Suppressor macrophage treated with lipopolysaccharide for 4 hours (primary cell): ENCODE measurements around the gene STXBP2.
A peak's percentile ranks its signal among the peaks of the same experiment; 100 is the strongest.

Experiments used
- DNase-seq: peaks from one replicate; pipeline ENCODE4 v3.0.0-alpha.2; 2020

The STXBP2 gene

DNA sequence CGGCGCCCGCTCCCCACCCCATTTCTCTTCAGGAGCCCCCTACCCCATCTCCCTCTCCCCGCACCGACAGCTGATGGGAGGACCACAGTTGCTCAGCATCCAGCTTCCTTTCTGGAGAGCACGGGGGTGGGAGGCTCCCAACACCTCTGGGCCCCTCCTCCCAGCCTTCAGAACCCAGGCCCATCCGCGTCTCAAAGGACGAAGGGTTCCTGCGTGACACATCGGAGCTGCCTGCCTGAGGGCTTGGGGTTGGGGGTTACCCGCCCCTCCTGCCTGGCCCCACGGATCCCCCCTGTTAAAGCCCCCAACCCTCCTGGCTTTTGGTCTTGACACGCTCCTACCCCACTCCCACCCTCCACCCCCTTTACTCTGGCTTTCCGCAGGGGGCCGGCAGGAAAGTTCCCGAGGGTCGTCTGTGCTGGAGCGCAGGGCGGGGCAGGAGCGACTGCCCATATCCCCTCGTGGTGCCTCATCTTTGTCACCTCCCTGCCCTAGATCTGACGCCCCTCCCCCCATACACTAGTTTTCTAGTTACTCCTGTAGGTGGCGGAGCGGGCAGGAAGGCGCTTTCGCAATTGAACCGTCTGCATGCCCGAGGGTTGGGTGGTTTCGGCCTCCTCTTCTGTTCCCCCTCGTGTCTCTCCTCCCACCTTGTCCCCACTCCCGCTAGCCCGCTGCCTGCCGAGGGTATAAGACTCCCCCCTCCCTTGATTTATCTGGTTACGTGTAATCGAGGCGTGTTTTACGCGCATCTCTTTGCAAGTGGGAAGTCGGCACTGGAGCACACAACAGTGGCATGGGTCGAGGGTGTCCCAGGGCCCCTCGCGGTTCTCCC, 44.6 kb downstream of the STXBP2 start:
- peak; percentile 92 for DNase-seq

DNA sequence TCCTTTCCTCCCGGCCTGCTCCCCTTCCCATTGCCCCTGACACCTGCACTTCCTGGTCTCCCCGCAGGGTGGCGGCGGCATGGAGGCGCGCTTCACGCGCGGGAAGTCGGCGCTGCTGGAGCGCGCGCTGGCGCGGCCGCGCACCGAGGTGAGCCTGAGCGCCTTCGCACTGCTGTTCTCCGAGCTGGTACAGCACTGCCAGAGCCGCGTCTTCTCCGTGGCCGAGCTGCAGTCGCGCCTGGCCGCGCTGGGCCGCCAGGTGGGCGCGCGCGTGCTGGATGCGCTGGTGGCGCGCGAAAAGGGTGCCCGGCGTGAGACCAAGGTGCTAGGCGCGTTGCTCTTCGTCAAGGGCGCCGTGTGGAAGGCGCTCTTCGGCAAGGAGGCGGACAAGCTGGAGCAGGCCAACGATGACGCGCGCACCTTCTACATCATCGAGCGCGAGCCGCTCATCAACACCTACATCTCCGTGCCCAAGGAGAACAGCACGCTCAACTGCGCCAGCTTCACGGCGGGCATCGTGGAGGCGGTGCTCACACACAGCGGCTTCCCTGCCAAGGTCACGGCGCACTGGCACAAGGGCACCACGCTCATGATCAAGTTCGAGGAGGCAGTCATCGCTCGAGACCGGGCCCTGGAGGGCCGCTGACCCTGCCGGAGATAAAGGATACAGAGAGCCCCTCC, 45.4 kb downstream of the STXBP2 start:
- no peak for DNase-seq

DNA sequence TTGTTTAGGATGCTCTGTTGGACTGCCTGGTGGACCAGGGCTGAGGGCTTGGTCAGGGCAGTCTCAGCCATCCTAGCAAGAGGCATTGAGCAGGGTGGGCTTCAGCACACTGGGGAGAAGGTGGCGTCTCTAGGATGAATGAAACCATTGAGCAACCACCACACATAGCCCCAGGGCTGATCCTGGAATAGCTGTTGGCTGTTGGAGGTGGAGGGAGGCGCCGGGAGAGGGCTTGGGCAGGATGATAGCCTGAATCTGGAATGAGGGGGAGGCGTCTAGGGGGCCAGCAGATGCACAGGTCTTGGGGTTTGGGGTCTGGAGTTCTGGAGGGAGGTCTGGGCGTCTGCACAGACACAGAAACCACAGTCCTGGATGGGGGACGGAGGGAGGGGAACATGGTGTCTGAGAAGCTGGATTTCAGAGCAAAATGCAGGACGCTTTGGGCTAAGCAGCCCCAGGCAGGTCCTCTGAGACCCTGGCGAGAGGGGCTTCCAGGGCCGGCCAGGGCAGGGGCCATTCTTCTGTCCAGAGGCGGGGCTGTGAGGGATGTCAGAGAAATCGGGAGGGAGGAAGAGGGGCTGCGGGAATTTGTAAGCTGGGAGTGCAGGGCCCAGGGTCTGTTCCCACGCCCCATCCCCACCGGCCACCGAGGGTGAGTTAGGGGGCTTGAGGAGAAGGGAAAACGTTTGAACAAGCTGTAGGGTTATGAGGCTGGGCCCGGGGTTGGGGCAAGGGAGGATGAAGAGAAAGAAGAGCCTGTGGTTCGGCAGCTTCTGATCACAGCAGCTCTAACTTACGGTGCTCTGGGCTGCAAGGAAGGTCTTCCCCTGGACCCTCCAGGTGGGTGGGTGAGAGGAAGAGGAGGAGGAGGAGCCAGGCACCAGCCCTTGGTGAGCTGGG, 48.9 kb downstream of the STXBP2 start:
- DNase-seq, result no peak

DNA sequence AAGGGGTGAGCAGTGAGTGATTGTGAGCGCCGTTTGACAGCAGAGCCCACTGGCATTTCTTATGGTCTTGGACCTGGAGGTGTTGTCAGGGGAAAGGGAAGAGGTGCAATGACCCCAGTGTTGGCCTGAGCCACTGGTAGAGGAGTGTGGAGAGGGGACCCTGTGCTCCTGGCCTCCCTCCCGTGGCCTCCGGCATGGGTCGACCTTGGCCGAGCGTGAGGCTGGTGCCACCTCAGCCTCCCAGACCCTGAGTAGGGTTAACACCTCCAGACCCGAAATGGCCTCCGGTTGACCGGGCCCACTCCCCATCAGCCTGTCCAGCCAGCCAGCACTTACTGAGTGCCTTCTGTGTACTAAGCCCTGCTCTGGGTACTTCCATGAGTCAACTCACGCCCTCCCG, 50.3 kb downstream of the STXBP2 start:
- DNase-seq, result no peak

DNA sequence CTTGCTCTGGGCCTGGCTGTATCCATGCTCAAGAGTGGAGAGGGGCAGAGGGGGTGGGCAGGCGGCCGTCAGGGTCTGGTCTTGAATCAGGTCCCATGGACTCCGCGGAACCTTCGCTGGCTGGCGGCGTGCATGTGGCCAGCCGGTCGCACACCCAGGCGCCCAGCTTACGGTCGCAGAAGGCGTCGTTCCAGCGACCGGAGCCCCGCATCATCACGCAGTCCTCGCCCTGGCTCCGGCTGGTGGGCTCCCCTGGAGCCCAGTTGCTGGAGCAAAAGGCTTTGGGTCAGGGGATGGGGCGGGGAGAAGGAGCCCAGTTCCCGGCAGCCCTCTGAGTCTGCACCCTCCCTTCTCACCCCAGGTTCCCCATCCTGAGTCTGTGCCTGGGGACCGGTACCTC, 52.3 kb downstream of the STXBP2 start:
- no peak for DNase-seq

DNA sequence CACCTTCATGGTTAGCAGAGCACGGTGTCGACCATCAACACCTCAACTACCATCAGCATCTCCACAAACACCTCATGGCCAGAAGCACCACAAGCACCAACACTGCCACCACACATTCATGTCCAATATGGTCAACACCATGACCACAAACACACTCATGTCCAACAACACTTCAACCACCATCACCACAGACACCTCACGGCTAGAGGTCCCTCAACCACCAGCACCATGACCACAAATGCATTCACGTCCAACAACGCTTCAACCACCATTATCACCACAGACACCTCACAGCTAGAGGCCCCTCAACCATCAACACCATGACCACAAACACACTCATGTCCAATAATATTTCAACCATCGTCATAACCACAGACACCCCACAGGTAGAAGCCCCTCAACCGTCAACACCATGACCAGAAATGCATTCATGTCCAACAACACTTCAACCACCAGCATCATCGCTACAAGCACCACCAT, 53.9 kb downstream of the STXBP2 start:
- no peak for DNase-seq

DNA sequence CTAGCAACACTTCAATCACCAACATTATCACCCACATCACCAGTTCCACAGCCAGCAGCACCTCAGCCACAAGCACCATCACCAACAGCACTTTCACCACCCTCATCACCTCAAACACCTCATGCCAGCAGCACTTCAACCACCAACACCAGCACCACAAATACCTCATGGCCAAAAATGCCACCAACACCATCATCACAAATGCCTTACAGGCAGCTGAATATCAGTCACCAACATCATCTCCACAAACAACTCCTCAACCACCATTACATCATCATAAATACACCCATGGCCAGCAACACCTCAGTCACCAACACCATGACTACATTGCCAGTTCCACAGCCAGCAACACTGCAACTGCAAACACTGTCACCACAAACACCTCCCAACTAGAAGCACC, 54.6 kb downstream of the STXBP2 start:
- DNase-seq, result no peak

DNA sequence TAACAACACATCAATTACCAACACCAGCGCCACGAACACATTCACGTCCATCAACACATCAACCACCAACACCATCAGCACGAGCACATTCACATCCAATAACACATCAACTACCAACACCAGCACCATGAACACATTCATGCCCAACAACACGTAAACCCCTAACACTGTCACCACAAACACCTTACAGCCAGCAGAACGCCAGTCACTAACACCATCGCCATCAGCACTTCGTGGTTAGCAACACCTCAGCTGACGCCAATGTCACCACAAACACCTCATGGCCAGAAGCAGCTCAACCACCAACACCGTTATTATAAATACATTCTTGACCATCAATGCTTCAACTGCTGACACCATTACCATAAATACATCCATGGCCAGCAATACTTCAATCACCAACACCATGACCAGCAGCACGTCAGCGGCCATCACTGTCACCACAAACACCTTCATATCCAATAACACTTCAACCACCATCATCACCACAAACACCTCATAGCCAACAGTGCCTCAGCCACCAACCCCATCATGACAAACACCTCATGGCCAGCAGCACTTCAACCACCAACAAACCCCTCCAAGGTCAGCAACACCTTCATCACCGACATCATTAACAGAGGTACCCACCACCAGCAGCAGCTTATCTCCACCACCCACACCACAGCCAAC, 55.6 kb downstream of the STXBP2 start:
- DNase-seq, result no peak

DNA sequence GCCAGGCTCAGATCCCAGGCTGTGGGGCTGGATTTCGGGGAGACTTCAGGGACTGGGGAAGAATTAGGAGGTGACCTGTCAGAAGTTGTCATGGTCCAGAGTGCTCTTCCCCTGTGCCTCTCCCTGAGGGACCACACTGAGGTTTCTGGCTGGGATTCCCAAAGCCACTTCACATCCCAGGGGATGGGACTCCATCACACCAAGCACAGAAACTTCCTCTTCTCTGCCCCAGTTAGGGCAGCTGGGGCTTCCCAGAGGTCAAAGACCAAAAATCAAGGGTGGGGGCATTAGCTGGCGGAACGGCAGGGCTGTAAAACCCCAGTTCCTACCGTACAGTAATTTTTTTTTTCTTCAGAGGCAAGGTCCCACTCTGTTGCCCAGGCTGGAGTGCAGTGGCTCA, 57.6 kb downstream of the STXBP2 start:
- no peak for DNase-seq
